ENCODE data around the gene LEMD2. TPM values are rescaled to one million over a fixed set of nuclear protein-coding genes. Genes with fewer than 3 reads are reported as not detected.

LEMD2 gene
- total and polyA plus RNA-seq, 9 of the 15 experiments (the other 6 are each of a cell fraction or from before 2014, with no cell fraction given) = 0.32 to 46.3 (median 30.8) TPM

- CTCF ChIA-PET (ENCODE audit: low intra/inter-chr PET ratio) = no interaction called here
- H3K9me1 ChIP-seq (ENCODE audit: control insufficient read depth, insufficient read depth, low read length) = no peaks in the 10 kb centered on the region
- H3K36me3 ChIP-seq (ENCODE audit: control insufficient read depth, insufficient read depth, low read length) = no peaks in the 10 kb centered on the region
- H3K4me1 ChIP-seq (replicated peaks in 1 of 2; ENCODE audit: control insufficient read depth in 2 of 2, insufficient read depth in 2 of 2, low read length in 2 of 2) = peaks cover 4 to 6% of the 10 kb centered on the region in 2 experiments; a peak in 3 of 5 replicates
- H3K27ac ChIP-seq (ENCODE audit: extremely low read depth, low read depth, low read length) = no peak overlapping the region
- intact Hi-C loops (cut with micrococcal nuclease) (no loop called here), in situ Hi-C loops (cut with MboI) (no loop called here)
- no peak for FAIRE-seq
- no peak overlapping the region for H2AFZ ChIP-seq (ENCODE audit: low read depth, low read length)
- no peaks in the 10 kb centered on the region for H3K79me2 ChIP-seq (ENCODE audit: control insufficient read depth, insufficient read depth, low read length)
- POLR2A ChIA-PET = interaction anchor here (0.7 kb wide), 1 partner anchor 10 kb away, joined by 4 read pairs; no protein-coding TSS in a partner anchor
- no peak overlapping the region for H3K4me2 ChIP-seq (ENCODE audit: insufficient read depth, low read length)
- DNase-seq (ENCODE audit: extremely low read depth in 1 of 4, low spot score in 3 of 4) = no peak
- H3K9me3 ChIP-seq (replicated peaks; ENCODE audit: control insufficient read depth, insufficient read depth, low read depth, low read length) = no peaks in the 10 kb centered on the region
- TF ChIP-seq, protein P1, sequence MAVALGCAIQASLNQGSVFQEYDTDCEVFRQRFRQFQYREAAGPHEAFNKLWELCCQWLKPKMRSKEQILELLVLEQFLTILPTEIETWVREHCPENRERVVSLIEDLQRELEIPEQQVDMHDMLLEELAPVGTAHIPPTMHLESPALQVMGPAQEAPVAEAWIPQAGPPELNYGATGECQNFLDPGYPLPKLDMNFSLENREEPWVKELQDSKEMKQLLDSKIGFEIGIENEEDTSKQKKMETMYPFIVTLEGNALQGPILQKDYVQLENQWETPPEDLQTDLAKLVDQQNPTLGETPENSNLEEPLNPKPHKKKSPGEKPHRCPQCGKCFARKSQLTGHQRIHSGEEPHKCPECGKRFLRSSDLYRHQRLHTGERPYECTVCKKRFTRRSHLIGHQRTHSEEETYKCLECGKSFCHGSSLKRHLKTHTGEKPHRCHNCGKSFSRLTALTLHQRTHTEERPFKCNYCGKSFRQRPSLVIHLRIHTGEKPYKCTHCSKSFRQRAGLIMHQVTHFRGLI (CRISPR knock-in tag; IDR thresholded peaks at IDR 0.05) = no peak
- H4K20me1 ChIP-seq (replicated peaks; ENCODE audit: control insufficient read depth, insufficient read depth, low read length) = peaks cover 16% of the 10 kb centered on the region; the same call in 1 of the 2 replicates
- no TSS peak for BruUV-seq (replicated peaks)
- WGBS (ENCODE audit: insufficient coverage, low coverage, missing lambda C conversion rate) = 1% methylated on average over 7 of the region's 7 CpGs
- no peak for ATAC-seq
- peaks cover 65 to 93% of the 10 kb centered on the region in 2 experiments for H3K27me3 ChIP-seq (ENCODE audit: control insufficient read depth in 2 of 2, insufficient read depth in 2 of 2, low read length in 2 of 2)
- no peak overlapping the region for H3K4me3 ChIP-seq
- H3K9ac ChIP-seq (ENCODE audit: insufficient read depth in 1 of 2, low read depth in 2 of 2, low read length in 2 of 2) = no peak overlapping the region
These were observed 61.8 kb downstream of the LEMD2 start for GRCh38 chr6:33727126-33727525.

DNA sequence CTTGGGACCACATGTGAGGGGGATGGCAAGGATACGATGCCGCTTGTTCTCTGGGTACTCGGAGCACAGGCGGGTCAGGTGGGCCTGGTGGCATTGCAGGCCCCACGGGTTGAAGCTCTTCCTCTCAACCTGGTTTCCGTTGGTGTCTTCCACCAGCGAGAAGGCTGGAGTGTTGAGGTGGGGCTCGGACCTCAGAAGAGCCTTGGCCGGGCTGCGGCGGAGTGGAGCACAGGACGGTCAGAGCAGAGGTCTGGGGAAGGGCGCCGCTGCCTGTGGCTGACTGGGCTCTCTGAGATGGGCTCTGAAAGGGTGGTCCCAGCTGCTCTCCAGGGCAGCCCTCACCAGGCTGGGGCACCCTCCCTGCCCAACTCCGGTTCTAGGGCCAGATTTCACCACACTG is 62.2 kb downstream of the LEMD2 start:
- Histone ChIP-seq H4K20me1 (replicated peaks; ENCODE audit: control insufficient read depth, insufficient read depth, low read length) (peaks cover 16% of the 10 kb centered on the region; the same call in 1 of the 2 replicates), H3K79me2 (ENCODE audit: control insufficient read depth, insufficient read depth, low read length) (no peaks in the 10 kb centered on the region), H3K4me1 (replicated peaks in 1 of 2; ENCODE audit: control insufficient read depth in 2 of 2, insufficient read depth in 2 of 2, low read length in 2 of 2) (peaks cover 4 to 6% of the 10 kb centered on the region in 2 experiments; a peak in 3 of 5 replicates), H3K4me3 (no peak overlapping the region), H3K9me3 (replicated peaks; ENCODE audit: control insufficient read depth, insufficient read depth, low read depth, low read length) (no peaks in the 10 kb centered on the region), H3K27ac (ENCODE audit: extremely low read depth, low read depth, low read length) (no peak overlapping the region), H3K36me3 (ENCODE audit: control insufficient read depth, insufficient read depth, low read length) (no peaks in the 10 kb centered on the region), H2AFZ (ENCODE audit: low read depth, low read length) (no peak overlapping the region), H3K9me1 (ENCODE audit: control insufficient read depth, insufficient read depth, low read length) (no peaks in the 10 kb centered on the region), H3K4me2 (ENCODE audit: insufficient read depth, low read length) (no peak overlapping the region), H3K9ac (ENCODE audit: insufficient read depth in 1 of 2, low read depth in 2 of 2, low read length in 2 of 2) (peak overlapping the region in 1 of 2 experiments; percentile 59; a peak in 1 of 4 replicates), H3K27me3 (ENCODE audit: control insufficient read depth in 2 of 2, insufficient read depth in 2 of 2, low read length in 2 of 2) (peaks cover 65 to 93% of the 10 kb centered on the region in 2 experiments)
- in situ Hi-C loops (cut with MboI) = no loop called here
- DNase-seq (ENCODE audit: extremely low read depth in 1 of 4, low spot score in 3 of 4) (no peak), ATAC-seq (no peak), FAIRE-seq (no peak)
- ChIA-PET POLR2A (interaction anchor here (0.5 to 1.0 kb wide), 3 partner anchors 10 to 306 kb away, joined by 3 to 4 read pairs (median 3); partner anchors contain the start of gene UQCC2), CTCF (ENCODE audit: low intra/inter-chr PET ratio) (no interaction called here)
- BruUV-seq (replicated peaks) = no TSS peak
- intact Hi-C loops (cut with micrococcal nuclease) = no loop called here
- WGBS (ENCODE audit: insufficient coverage, low coverage, missing lambda C conversion rate) = under 1% methylated on average over 15 of the region's 15 CpGs
- TF ChIP-seq RHOXF2B (CRISPR knock-in tag; conservative IDR thresholded peaks at IDR 0.05) (no peak), RAD51 (IDR thresholded peaks at IDR 0.05; ENCODE audit: borderline replicate concordance, low read depth) (no peak), USF1 (CRISPR knock-in tag; IDR thresholded peaks at IDR 0.05) (no peak), PATZ1 (CRISPR knock-in tag; IDR thresholded peaks at IDR 0.05; ENCODE audit: borderline replicate concordance) (no peak), YY1 (IDR thresholded peaks at IDR 0.05; ENCODE audit: borderline replicate concordance in 1 of 3, control insufficient read depth in 1 of 3, extremely low read depth in 1 of 3, insufficient read depth in 3 of 3, insufficient read length in 1 of 3, insufficient replicate concordance in 2 of 3, low read depth in 1 of 3, low read length in 2 of 3) (no peak), POLR3A (IDR thresholded peaks at IDR 0.05; ENCODE audit: borderline replicate concordance, extremely low read depth, insufficient read depth, insufficient read length) (no peak), HCFC1 (IDR thresholded peaks at IDR 0.05; ENCODE audit: low read depth, low read length) (no peak), FOXP1 (CRISPR knock-in tag; IDR thresholded peaks at IDR 0.05) (no peak), SMARCA5 (IDR thresholded peaks at IDR 0.05) (no peak)

Measured in K562 (cell line).